UCSD-AML1 (cell line): Measurements from ENCODE around the gene H6PD.

Source experiments
- DNase-seq: peaks from one replicate; lab custom pipeline; 2025; ENCODE audit not compliant: unreplicated experiment; lab: John Stamatoyannopoulos, UW

The H6PD gene

GRCh38 chr1:9253453-9254105, 19.0 kb downstream of the H6PD start:
- no peak for DNase-seq

DNA sequence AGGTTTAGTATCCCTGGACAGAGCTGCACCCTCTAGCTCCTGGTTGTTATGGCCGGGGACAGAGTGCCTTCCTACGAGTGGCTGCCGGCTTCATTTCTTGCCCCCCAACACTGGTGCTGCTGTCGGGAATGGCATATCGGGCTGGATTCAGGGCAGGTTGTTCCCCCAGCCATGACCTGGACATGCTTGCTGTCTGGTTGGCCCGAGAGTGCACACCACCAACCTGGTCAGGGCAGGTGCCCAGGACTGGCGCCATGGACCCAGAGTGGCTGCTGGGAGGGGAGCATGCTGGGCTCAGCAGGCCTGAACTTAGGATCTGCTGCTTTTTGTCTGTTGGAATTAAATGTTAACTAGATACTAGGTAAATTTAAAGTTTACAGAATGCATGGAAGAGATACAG, 21.8 kb downstream of the H6PD start:
- no peak for DNase-seq

GRCh38 chr1:9257851-9258250, 23.3 kb downstream of the H6PD start:
- no peak for DNase-seq

DNA sequence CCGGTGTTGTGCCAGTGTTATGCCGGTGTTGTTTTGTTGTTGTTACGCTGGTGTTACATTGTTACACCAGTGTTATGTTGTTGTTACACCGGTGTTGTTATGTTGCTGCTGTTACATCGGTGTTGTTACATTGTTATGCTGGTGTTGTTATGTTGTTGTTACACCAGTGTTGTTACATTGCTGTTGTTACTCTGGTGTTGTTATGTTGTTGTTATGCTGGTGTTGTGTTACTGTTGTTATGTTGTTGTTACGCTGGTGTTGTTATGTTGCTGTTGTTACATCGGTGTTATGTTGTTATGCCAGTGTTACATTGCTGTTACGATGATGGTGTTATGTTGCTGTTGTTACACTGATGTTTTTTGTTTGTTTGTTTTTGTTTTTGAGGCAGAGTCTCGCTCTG, 24.1 kb downstream of the H6PD start:
- DNase-seq, result no peak

DNA sequence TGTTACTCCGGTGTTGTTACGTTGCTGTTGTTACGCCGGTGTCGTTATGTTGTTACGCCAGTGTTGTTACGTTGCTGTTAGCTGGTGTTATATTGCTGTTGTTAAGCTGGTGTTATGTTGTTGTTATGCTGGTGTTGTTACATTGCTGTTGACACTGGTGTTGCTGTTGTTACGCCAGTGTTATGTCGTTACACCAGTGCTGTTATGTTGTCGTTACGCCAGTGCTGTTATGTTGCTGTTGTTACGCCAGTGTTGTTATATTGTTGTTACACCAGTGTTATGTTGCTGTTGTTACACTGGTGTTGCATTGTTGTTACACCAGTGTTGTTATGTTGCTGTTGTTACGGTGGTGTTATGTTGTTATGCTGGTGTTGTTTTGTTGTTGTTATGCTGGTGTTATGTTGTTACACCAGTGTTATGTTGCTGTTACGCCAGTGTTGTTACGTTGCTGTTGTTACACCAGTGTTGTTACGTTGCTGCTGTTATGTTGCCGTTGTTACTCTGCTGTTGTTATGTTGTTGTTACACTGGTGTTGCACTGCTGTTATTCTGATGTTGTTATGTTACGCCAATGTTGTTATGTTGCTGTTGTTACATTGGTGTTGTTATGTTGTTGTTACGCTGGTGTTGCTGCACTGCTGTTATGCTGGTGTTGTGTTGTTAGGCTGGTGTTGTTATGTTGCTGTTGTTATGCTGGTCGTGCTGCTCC, 25.6 kb downstream of the H6PD start:
- no peak for DNase-seq

- no peak for DNase-seq
Observed at GRCh38 chr1:9261496-9261895, 26.9 kb downstream of the H6PD start.

DNA sequence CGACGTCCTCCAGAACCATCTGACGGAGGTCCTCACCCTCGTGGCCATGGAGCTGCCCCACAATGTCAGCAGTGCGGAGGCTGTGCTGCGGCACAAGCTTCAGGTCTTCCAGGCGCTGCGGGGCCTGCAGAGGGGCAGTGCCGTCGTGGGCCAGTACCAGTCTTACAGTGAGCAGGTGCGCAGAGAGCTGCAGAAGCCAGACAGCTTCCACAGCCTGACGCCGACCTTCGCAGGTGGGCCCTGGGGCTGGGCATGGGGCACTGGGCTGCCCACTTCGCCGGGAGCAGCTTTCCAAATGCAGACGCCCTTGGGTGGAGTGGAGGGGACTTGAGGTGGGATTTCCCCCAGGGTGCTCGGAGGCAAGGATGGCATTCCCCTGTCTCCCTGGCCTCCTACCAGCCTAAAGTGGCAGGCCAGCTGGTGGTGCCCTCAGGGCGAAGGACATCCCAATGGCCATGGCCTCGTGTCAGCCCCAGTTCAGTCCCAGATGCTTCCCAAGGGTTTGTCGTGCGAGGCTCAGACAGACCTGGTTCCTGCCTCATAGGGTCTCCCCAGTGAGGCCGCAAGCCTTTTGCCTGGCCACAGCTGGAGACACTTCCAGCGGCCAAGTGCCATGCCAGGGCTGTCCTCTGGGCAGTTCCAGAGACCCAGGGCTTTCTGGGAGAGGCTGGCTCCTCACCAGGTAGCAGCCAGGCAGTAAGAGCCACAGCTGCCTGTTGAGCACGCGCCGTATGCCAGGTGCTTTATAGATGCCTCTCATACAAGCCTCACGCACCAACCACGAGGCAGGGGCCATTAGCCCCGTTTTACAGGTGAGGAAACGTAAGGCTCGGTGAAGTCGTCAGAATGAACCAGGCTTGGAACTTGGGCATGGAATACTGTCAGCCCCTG, 27.8 kb downstream of the H6PD start:
- no peak for DNase-seq

GRCh38 chr1:9263276-9263855, 28.8 kb downstream of the H6PD start:
- DNase-seq, result no peak

GRCh38 chr1:9263984-9264872, 29.7 kb downstream of the H6PD start:
- DNase-seq, result no peak

- DNase-seq, result no peak
Observed at GRCh38 chr1:9265037-9265436, 30.5 kb downstream of the H6PD start.

- no peak for DNase-seq
Observed at GRCh38 chr1:9265968-9266367, 31.4 kb downstream of the H6PD start.

DNA sequence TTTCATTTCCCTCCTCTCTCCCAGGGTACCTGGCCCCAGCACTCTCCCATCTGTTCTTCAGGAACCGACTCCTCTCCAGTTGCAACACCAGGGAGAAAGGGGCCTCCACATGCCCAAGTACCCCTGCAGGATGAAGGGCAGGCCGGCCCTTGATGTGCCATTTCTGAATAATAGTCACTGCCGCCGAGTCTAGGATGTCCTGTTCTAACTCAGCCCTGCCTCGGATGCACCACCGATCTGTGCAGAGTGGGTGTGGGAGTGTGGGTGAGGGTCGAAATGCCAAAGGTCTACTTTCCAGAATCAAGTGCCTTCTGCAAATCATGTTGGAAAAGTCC, 32.7 kb downstream of the H6PD start:
- DNase-seq, result no peak

DNA sequence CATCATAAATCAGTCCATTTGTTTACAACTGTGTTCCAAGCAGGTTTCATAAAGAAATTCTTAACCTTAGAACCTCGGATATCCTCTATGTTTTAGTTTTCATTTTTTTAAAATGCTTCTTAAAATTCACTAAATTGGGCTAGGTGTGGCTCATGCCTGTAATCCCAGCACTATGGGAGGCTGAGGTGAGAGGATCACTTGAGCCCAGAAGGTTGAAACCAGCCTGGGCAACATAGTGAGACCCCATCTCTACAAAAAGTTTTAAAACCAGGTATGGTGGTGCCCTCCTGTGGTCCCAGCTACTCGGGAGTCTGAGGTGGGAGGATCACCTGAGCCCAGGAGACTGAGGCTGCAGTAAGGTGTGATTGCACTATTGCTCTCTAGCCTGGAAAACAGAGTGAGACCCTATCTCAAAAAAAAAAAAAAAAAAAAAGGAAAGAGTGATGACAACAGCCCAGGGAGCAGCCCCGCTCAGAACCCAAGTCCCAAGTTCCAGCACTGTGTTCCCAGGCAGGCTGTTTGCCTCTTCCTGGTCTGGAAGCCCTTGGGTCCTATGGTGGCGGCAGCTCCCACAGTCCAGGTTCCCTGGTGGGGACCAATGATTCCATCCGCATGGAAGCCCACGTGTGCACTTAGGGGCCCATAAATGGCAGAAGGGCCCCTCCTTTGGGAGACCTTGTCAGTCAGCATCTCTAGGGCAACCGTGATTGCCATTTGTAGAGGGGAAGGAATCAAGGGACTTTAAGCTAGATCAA, 33.4 kb downstream of the H6PD start:
- DNase-seq, result no peak

- DNase-seq, result no peak
Observed at GRCh38 chr1:9269078-9269501, 34.5 kb downstream of the H6PD start.

GRCh38 chr1:9269721-9270120, 35.1 kb downstream of the H6PD start:
- DNase-seq, result no peak

DNA sequence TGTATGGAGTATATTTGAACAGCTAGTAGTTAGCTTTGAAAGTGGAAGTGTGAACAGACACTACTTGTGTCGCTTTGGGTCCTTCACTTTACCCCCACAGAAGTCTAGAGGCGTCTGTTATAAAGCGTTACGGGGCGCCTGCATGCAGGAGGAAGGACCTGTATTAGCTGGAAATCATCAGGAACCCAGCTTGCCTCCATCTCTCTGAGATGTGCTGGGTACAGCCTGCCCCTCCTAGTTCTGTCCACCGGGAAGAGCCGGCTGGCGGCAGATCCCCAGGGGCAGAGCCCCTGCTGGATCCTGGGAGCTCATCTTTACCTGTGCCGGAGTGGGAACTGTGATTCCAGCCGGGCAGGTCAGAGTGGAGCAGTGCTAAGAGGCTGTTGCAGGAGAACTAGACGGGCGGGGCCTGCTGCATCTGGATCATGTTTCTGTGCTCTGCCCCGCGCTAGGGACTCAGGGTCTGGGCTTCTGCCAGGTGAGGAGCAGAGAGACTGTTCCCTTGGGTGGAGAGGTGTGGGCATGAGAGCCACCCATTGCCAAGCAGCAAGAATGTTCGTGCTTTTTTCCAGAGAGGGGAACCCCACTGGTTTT, 35.8 kb downstream of the H6PD start:
- DNase-seq, result no peak

- no peak for DNase-seq
Observed at GRCh38 chr1:9271283-9271682, 36.7 kb downstream of the H6PD start.

DNA sequence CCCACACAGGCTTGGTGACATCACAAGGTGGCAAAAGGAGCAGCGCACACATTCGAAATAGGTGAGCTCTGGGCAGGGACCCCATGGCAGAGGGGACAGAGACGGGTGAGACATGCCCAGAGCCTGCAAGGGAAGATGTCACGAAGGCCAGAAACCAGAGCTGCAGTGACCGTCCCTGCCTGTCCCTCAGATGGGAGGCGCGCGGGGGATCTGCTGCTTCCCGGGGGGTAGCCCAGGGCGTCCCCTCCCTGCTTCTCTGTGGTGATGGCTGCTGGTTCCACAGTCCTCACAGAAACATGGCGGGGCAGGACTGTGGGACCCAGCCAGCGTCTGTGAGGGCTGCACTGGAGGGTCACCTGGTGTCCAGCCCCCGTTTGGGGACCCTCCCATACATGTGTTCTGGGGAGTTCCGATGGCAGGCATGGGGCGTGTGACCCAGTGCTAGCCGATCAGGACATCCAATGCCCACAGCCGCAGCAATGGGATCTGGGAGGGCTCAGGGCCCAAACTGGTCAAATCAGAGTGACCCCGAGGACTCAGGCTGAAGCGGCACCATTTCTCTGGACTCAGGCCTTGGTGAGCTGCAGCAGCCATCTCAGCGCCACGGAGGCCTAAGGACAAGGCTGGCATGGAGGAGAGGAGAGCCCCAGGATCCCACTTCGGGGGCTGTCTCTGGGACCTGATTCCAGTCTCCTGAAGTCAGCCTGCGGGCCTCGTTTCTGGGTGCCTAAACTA, 37.5 kb downstream of the H6PD start:
- DNase-seq, result no peak

- DNase-seq, result no peak
Observed at GRCh38 chr1:9273177-9273576, 38.6 kb downstream of the H6PD start.
